Body of pancreas (tissue), 4 donors: Measurements from ENCODE around the gene DPYSL4. TPM values are rescaled to one million over a fixed set of nuclear protein-coding genes. Genes with fewer than 3 reads are reported as not detected.

ENCODE experiments used
- ATAC-seq: fragments of 150-250 bp; one replicate; pipeline ENCODE4 v1.9.1; 2016
- DNase-seq, 4 donors: peaks; one replicate each; pipeline ENCODE4 v3.0.0-alpha.2; 2019
- H3K27ac ChIP-seq, 4 donors: fragments of 200-600 bp; sonication (generic); 1 replicate in 3 of 4; 2 replicates in 1 of 4; pipeline versions ENCODE4 v1.5.1 to v1.6.1; 2016 to 2019; ENCODE audit warnings: mild to moderate bottlenecking in 1 of 4, mixed read lengths in 1 of 4, moderate library complexity in 1 of 4
- H3K27me3 ChIP-seq, 2 donors: fragments of 200-600 bp; sonication (generic); one replicate each; pipeline ENCODE4 v1.6.0; 2016; ENCODE audit warnings: mild to moderate bottlenecking in 1 of 2
- H3K36me3 ChIP-seq, 2 donors: fragments of 200-600 bp; sonication (generic); replicated peaks in 1 of 2; 2 replicates each; pipeline ENCODE4 v1.5.1; 2016; ENCODE audit warnings: low read depth in 2 of 2; ENCODE audit not compliant: insufficient read depth in 1 of 2
- H3K4me1 ChIP-seq: fragments of 200-600 bp; sonication (generic); one replicate; pipeline ENCODE4 v1.6.0; 2016
- H3K4me3 ChIP-seq, 2 donors: fragments of 200-600 bp; sonication (generic); 1 replicate in 1 of 2; 2 replicates in 1 of 2; pipeline ENCODE4 v1.5.1; 2016 to 2019
- H3K9me3 ChIP-seq, 3 donors: fragments of 200-600 bp; sonication (generic); 1 replicate in 2 of 3; 2 replicates in 1 of 3; pipeline ENCODE4 v1.5.1; 2016
- CTCF ChIP-seq, 7 experiments: fragments of 450-650 bp in 4 of 7; fragments of 200-600 bp in 3 of 7; sonication (generic) in 3 of 7; IDR thresholded peaks; one replicate each; pipeline ENCODE4 v1.5.1; 2016 to 2019; ENCODE audit warnings: antibody characterized with exemption in 7 of 7
- POLR2A ChIP-seq, 3 donors: fragments of 450-650 bp; IDR thresholded peaks; one replicate each; pipeline ENCODE4 v1.6.1; 2016; ENCODE audit warnings: antibody characterized with exemption in 3 of 3, mild to moderate bottlenecking in 2 of 3
- WGBS, 2 donors: methylation state at CpG; one replicate each; pipeline ENCODE4 v1.1.5; 2017; 5-methylcytosine and 5-hydroxymethylcytosine counted together
- intact Hi-C: fragments of 100-400 bp; cut with DNase I; formaldehyde crosslinking; loops from one replicate; pipeline ENCODE4 v1.15.1; 2023
- total RNA-seq, 2 donors: library from RNA; depleted of rRNA; stranded (reverse); fragments of >200 nt; gene quantifications; one replicate each; pipeline ENCODE4 v1.1.0, GENCODE V29; 2016

The DPYSL4 gene
- total RNA-seq, 2 donors from 2014 or later: 0.52 TPM; not detected in 1

DNA sequence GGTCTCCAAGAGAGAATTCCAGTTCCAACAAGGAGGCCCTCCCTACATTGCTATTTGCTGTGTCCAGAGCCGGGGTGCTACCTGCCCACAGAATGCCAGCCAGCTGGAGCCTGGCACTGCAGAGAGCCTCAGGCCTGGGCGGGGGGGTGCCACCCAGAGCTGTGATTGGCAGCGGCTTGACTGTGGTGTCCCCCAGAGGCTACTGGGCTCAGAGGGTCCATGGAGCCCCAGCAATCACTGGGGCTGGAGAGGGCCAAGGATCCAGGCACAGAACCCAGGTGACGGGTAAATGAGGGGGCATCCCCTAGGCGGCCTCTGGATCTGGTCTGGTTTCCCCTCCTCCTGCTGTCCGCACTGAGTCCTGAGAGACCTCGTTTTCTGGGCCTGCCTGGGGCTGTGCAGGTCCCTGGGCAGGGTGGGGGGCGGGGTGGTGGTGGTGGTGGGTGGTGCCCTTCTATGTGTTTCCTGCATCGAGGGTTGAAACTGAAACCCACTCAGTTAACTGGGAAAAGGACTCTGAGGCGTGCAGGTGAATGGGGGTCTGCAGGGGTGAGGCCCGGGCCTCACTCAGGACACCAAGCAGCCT lies 12.6 kb downstream of the DPYSL4 start:
- Histone ChIP-seq H3K9me3 (no peaks in the 10 kb centered on the region), H3K4me1 (no peaks in the 10 kb centered on the region), H3K4me3 (no peak overlapping the region), H3K27ac (no peak overlapping the region), H3K36me3 (no peaks in the 10 kb centered on the region), H3K27me3 (no peaks in the 10 kb centered on the region)
- intact Hi-C loops: no loop called here
- ATAC-seq: no peak
- DNase-seq: no peak
- WGBS, 2 donors: 71 to 80% methylated on average over 4 to 7 of the region's 11 CpGs
- TF ChIP-seq POLR2A (IDR thresholded peaks at IDR 0.05) (no peak), CTCF (IDR thresholded peaks at IDR 0.05) (no peak)

- Histone ChIP-seq H3K27ac (no peak overlapping the region), H3K36me3 (no peaks in the 10 kb centered on the region), H3K4me3 (no peak overlapping the region), H3K27me3 (no peaks in the 10 kb centered on the region), H3K4me1 (no peaks in the 10 kb centered on the region), H3K9me3 (no peaks in the 10 kb centered on the region)
- intact Hi-C loops: no loop called here
- no peak for TF ChIP-seq POLR2A (IDR thresholded peaks at IDR 0.05)
- TF ChIP-seq CTCF (IDR thresholded peaks at IDR 0.05): no peak
- DNase-seq (no peak), ATAC-seq (no peak)
- WGBS, 2 donors: 60 to 72% methylated on average over 1 to 15 of the region's 16 CpGs
These were observed 13.1 kb downstream of the DPYSL4 start for GRCh38 chr10:132199854-132200311.

GRCh38 chr10:132200344-132201110 lies 13.8 kb downstream of the DPYSL4 start:
- H3K36me3 ChIP-seq: no peaks in the 10 kb centered on the region
- no peak for DNase-seq
- no peak overlapping the region for H3K4me3 ChIP-seq
- H3K27ac ChIP-seq: no peak overlapping the region
- no peaks in the 10 kb centered on the region for H3K9me3 ChIP-seq
- 66 to 73% methylated on average over 15 to 34 of the region's 35 CpGs for WGBS, 2 donors
- ATAC-seq: no peak
- H3K27me3 ChIP-seq: no peaks in the 10 kb centered on the region
- no peaks in the 10 kb centered on the region for H3K4me1 ChIP-seq
- intact Hi-C loops: no loop called here
- TF ChIP-seq POLR2A (IDR thresholded peaks at IDR 0.05): no peak
- no peak for TF ChIP-seq CTCF (IDR thresholded peaks at IDR 0.05)

DNA sequence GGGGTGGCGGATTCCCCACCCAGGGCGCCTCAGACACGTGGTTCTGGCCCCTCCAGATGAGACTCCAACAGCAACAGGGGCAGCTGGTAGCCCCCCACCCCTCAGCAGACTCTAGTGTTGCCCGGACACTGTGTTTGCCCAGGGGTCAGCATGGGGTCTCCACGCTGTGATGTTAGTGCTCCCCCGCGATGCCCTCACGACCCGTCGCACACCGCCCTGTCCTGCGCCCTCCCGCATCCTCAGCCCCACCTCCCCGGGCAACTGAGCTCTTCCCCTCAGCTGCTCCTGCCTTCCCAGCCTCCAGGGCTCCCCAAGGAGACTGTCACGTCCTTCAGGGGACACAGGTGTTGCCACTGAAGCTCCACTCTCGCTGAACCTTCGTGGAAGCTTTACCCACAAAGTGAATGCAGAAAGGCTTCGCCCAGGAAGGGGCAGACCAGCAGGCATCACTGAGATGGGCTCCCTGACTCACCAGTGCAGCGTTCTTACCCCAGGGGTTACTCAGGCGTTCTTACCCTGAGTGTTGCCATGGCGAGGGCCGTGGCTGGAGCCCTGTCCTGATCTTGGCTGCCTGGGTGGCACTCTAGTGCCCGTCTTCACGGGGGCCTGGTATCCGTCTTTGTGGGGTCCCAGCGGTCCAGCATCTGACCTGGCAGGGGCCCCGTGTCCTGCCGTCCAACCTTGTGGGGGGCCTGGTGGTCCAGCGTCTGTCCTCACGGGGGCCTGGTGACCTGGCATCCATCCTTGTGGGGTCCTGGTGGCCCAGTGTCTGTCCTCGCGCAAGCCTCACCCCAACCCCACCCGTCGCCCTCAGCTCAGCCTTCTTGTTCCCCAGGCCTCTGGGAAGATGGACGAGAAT lies 14.6 kb downstream of the DPYSL4 start:
- intact Hi-C loops: no loop called here
- WGBS, 2 donors: 66 to 75% methylated on average over 22 to 35 of the region's 35 CpGs
- Histone ChIP-seq H3K27ac (no peak overlapping the region), H3K4me3 (no peak overlapping the region), H3K27me3 (no peaks in the 10 kb centered on the region), H3K36me3 (no peaks in the 10 kb centered on the region), H3K4me1 (no peaks in the 10 kb centered on the region), H3K9me3 (no peaks in the 10 kb centered on the region)
- DNase-seq: no peak
- TF ChIP-seq POLR2A (IDR thresholded peaks at IDR 0.05) (no peak), CTCF (IDR thresholded peaks at IDR 0.05) (no peak)
- ATAC-seq: no peak
